HL-60/S4 treated with retinoic acid at 250 ng/mL for 4 days and 3 days (cell line): ENCODE data around the gene ECI1.
"Not testable (repeated sequence)": the region's sequence is repeated elsewhere in the genome, so short reads cannot be mapped to it uniquely, and the experiment has no call there.

Experiments
- in situ Hi-C: fragments of 300-500 bp; cut with MboI; formaldehyde crosslinking; loops from 2 replicates; pipeline ENCODE4 v1.7.0; 2022; ENCODE audit warnings: low sequenced_read_pairs

ECI1 gene

DNA sequence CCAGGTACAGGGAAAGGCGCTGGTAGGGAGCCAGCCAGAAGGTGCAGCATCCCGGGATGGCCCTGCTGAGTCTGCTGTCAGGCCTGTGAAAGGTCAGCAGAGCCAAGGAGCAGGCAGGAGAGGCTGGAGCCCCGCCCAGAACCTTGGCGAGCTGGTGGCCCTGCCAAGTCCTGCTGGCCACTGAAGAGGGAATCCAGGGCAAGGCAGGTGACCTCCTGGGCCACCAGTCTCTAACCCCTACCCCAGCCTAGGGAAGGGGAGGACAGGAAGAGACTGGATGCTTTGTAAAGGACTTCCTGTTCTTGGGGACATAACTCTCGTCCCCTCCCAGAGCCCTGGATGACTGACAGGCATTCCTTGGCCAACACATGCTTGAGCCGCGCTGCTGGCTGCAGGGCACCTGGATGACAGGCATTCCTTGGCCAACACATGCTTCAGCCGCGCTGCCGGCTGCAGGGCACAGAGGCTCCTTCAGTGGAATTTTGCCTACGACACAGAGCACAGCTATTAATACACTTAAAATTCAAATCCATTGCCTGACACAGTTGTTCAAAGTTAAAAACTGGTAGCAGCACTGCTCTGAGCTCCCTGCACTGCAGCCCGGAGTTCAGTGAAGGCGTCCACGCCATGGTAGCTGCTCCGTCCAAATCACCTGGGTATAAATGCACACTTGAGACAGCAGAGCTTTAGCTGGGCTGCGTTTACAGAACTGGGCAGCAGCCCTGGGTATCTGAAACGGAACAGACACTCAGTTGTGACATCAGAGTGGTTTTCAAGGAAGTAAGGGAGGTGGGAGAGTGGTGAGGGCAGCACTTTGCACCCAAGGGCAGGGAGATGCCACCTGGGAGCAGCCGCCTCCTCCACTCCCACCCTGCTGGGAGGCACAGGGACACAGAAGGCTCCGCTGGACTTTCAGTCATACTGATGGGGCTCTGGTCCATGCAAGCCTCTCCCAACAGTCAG is 38.7 kb downstream of the ECI1 start:
- in situ Hi-C loops, result no loop called here

DNA sequence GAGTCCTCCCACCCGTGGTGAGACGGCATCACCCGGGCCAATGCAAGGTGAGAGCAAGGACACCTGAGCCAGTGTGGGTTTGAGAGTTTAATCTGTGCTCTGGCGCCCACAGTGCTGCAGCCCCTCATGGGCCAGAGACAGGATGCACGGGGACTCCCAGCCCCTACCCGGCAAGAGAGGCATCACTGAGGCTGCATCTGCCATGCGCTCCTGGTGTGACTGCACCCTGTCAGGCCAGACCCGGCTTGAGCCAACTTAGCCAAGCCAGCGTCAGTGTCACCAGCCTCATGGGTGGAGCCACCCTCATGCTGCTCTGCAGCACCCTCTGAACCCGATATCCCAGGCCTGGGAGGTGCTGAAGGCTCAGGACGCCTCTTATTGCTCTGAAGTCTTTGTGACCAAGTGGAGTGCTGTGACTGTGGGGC is 39.5 kb downstream of the ECI1 start:
- in situ Hi-C loops, result no loop called here

DNA sequence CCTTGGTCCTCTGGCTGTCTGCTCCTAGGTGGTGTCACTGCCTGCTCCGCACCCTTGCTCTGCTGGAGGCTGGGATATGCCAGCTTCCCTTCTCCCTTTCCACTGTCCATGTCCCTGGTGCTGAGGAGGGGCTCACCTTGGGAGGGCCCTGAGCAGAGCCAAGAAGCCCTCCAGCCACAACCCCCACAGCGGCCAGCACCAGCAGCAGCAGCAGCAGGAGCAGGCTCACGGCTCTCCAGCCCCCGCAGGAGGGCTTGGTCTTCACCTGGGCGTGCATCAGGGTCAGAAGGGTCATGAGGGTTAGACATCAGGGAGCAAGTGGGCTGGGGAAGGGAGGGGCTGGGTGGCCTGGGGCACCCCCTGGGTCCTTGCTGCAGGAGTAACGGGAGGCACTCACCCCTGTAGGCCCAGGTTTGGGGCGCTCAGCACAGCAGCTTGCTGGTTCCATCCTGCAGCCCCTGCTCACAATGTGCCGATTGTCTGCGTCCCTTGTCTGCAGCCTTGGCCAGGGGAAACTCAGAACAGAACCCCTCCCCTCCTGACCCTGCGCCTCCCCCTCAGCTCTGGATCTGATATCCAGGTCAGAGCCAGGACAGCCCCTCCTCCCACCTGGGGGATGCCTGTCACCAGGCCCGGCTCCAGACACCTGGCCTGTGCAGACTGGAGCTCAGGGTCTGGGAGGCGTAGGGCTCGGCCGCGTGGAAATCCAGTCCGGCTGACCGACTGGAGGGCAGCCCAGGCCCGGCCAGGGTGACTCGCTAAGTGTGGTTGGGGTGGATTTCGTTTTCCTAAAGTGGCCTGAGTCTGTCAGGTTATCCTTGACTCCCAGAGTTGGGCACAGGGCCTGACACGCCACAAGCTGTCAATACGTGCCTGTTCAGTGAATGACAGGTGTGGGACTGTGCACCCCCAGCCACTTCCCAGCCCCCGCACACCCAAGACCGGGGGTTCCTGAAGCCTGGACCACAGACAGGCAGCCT is 40.7 kb downstream of the ECI1 start, which contains the start of gene BRICD5:
TSS of gene BRICD5 (minus strand) at position 478 of the 980 bp plus-strand sequence. CDS start at position 448, 30 bp downstream.
- in situ Hi-C loops, result no loop called here

GRCh38 chr16:2210009-2210332 is 41.4 kb downstream of the ECI1 start:
- in situ Hi-C loops, result no loop called here

DNA sequence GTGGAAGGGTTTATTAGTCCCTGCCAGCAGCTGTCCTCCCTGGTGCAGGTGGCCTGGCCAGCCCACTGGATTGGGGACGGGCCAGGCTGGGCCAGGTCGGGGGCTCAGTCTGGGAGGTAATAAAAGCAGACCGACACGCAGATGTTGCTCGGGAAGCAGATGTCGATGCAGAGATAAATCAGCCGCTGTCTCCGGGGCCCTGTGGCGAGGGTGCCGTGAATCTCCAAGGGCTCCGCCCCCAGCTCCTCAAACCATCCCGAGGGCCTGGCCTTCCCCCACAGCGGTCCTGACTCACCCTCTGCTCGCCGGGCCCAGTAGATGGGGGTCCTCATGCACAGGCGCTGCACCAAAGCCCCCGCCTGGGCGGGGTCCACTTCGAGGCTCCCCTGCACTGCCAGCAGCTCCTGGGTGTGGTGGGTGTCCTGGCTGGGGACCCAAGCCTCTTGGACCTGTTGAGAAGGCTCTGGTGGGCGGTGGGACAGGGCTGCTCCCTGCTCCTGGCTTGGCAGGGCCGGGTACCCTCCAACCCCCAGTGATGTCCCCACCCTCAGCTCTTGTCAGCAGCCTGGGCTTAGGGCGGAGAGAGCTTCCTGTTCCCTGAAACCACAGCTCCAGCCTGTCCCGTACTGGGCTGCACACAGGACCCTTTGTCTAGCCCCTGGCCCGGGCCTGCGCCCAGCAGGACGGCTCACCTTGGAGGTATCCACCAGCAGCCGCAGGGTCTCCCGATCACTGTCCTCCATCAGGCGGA is 42.0 kb downstream of the ECI1 start:
- in situ Hi-C loops, result no loop called here

DNA sequence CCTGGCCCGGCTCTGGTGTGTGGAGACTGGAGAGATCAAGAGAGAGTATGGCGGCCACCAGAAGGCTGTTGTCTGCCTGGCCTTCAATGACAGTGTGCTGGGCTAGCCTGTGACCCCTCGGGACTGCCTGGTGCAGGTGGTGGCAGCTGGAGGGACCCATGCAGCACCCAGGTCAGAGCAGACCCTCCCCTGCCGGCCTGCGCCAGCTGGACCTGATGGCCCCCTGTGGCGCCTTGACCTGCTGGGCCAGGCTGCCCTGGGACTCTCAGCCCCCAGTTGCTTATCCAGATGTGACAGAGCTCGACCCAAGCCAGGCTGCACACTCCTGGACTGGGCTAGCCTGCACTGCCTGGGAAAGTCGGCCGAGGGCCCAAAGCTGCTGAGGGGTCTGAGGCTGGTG is 42.6 kb downstream of the ECI1 start:
- in situ Hi-C loops, result no loop called here

GRCh38 chr16:2208308-2208707 is 43.1 kb downstream of the ECI1 start:
- in situ Hi-C loops, result no loop called here

DNA sequence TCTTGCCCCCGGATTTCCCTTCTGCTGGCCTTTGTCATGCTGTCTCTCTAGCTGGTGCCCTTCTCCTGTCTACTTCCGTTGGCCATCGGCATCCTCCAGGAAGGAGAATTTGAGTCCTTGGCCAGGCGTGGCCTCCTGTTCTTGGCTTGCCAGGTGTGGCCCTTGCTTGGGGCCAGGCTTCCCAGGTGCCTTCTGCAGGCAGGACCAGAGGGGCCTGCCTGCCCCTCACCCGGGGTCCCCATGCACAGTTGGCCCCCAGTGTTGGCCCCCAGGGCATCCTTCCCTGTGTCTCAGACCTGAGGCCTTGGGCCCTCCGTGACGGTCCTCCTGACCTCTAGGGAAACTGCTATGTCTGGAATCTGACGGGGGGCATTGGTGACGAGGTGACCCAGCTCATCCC is 43.5 kb downstream of the ECI1 start:
- in situ Hi-C loops, result no loop called here

GRCh38 chr16:2206780-2207433 is 44.5 kb downstream of the ECI1 start:
- in situ Hi-C loops, result no loop called here

- in situ Hi-C loops, result no loop called here
Measured at GRCh38 chr16:2206420-2206779, 45.0 kb downstream of the ECI1 start.

DNA sequence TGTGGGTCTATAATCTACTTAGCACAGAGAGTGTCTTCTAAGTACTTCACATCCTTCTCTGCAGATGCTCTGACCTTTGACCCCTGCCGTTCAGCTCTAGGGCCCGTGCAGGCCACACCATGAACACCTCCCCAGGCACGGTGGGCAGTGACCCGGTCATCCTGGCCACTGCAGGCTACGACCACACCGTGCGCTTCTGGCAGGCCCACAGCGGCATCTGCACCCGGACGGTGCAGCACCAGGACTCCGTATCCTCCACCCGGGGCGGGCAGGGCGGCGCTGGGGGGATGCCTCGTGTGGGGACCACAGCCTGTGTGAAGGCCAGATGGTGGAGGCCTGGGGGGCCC is 45.4 kb downstream of the ECI1 start:
- in situ Hi-C loops, result no loop called here

GRCh38 chr16:2205104-2205966 is 46.1 kb downstream of the ECI1 start, which contains the start of gene MLST8:
TSS of gene MLST8 (plus strand) at chr16:2205454. CDS start at chr16:2206086, 632 bp downstream.
- in situ Hi-C loops, result no loop called here

- in situ Hi-C loops, result no loop called here
Measured at GRCh38 chr16:2204416-2205103, 46.8 kb downstream of the ECI1 start.

DNA sequence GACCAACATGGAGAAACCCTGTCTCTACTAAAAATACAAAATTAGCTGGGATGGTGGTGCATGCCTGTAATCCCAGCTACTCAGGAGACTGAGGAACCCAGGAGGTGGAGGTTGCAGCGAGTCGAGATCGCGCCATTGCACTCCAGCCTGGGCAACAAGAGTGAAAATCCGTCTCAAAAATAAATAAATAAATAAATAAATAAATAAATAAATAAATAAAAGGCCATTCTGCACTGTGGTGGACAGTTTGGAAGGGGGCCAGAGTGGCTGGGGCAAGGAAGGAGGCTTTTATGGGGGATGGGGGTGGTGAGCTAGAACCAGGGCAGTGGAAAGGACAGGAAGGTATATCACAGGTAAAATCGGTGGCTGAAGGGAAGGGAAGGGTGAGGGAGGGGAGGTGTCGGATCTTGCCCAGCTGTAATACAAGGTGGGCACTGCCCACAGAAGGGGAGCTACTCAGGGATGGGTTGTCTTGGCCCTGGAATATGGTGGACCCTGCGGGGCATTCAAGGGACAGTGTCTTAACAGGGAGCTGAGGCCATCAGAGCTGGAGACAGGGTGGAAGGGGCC is 48.2 kb downstream of the ECI1 start:
- in situ Hi-C loops, result not testable (repeated sequence)

DNA sequence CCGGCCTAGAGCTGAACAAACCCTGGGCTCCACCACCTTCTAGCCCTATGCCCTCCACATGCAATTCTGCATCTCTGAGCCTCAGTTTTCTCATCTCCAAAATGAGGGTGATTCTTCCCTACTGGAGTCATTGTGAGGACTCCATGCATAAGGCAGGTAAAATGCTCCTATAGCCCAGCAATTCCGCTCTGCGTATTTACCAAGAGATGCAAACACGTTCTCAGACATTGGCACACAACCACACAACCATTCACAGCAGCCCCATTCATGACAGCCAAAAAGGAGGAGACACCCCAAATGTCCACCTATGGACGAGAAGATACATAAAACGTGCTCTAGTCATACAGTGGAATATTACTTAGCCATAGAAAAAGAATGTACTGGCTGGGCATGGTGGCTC is 51.1 kb downstream of the ECI1 start:
- in situ Hi-C loops, result no loop called here

DNA sequence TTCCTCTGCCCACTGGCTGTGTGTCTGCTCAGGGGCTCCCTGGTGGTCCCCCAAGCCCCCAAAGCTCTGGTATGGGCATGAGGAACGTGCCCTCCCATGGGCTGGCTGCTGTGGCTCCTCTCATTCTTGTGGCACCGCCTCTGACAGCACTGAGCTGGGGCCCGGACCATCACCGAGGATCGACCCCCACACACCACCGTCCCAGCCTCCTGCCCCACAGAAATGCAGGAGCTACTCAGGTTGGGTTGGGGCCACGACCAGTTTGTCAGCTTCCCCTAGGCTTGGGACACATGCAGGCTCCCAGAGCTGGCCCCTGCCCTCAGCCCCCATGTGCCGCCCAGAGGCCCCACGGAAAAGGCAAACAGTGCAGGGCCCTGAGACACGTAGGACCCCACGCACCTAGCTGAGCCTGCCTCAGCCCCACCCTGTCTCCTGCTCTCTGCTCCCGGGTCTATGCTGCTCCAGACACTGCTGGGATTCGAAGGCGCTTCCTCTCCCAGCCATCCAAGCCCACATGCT is 51.7 kb downstream of the ECI1 start:
- in situ Hi-C loops, result no loop called here

- in situ Hi-C loops, result no loop called here
Measured at GRCh38 chr16:2199095-2199494, 52.3 kb downstream of the ECI1 start.

DNA sequence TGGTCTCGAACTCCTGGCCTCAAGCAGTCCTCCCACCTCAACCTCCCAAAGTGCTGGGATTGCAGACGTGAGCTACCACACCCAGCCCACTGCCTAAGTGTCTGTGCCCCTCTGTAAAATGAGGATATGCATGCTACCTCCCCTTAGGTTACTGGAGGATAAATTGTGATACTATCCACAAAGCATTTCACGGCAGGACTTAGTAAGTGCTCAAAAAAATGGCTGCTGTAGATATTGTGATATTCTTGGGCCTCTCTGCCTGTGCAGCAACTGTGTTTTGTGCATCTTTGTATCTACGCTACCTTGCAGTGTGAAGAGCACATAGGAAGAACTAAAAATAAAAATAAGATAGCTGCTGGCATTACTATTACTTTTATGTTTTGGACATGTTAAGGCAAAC is 53.1 kb downstream of the ECI1 start:
- in situ Hi-C loops, result no loop called here
